ENCODE data around the gene EYA4.

EYA4 gene

GRCh38 chr6:133205304-133205703, 35.9 kb upstream of the EYA4 start:
- in situ Hi-C loops (cut with MboI; ENCODE audit: low pct_unique_long_range_greater_than_20kb, low sequenced_read_pairs, unreplicated experiment) = no loop called here
- no peak for DNase-seq (ENCODE audit: low spot score)
- TF ChIP-seq CTCF (IDR thresholded peaks at IDR 0.05; ENCODE audit: extremely low read depth, insufficient read depth, missing control alignments) = no peak

- no peak for DNase-seq (ENCODE audit: low spot score)
- no peak for TF ChIP-seq CTCF (IDR thresholded peaks at IDR 0.05; ENCODE audit: extremely low read depth, insufficient read depth, missing control alignments)
- in situ Hi-C loops (cut with MboI; ENCODE audit: low pct_unique_long_range_greater_than_20kb, low sequenced_read_pairs, unreplicated experiment) = no loop called here
These were observed 34.2 kb upstream of the EYA4 start for GRCh38 chr6:133206942-133207341.

- no peak for DNase-seq (ENCODE audit: low spot score)
- TF ChIP-seq CTCF (IDR thresholded peaks at IDR 0.05; ENCODE audit: extremely low read depth, insufficient read depth, missing control alignments) = no peak
- in situ Hi-C loops (cut with MboI; ENCODE audit: low pct_unique_long_range_greater_than_20kb, low sequenced_read_pairs, unreplicated experiment) = no loop called here
These were observed 33.4 kb upstream of the EYA4 start for GRCh38 chr6:133207754-133208153.

- no peak for TF ChIP-seq CTCF (IDR thresholded peaks at IDR 0.05; ENCODE audit: extremely low read depth, insufficient read depth, missing control alignments)
- in situ Hi-C loops (cut with MboI; ENCODE audit: low pct_unique_long_range_greater_than_20kb, low sequenced_read_pairs, unreplicated experiment) = no loop called here
- DNase-seq (ENCODE audit: low spot score) = no peak
These were observed 32.9 kb upstream of the EYA4 start for GRCh38 chr6:133208183-133208755.

GRCh38 chr6:133214267-133214666, 26.9 kb upstream of the EYA4 start:
- in situ Hi-C loops (cut with MboI; ENCODE audit: low pct_unique_long_range_greater_than_20kb, low sequenced_read_pairs, unreplicated experiment) = no loop called here
- TF ChIP-seq CTCF (IDR thresholded peaks at IDR 0.05; ENCODE audit: extremely low read depth, insufficient read depth, missing control alignments) = no peak
- no peak for DNase-seq (ENCODE audit: low spot score)

GRCh38 chr6:133218852-133219251, 22.3 kb upstream of the EYA4 start:
- in situ Hi-C loops (cut with MboI; ENCODE audit: low pct_unique_long_range_greater_than_20kb, low sequenced_read_pairs, unreplicated experiment) = no loop called here
- TF ChIP-seq CTCF (IDR thresholded peaks at IDR 0.05; ENCODE audit: extremely low read depth, insufficient read depth, missing control alignments) = no peak
- no peak for DNase-seq (ENCODE audit: low spot score)
